ENCODE measurements around the gene PCDH17. TPM values are rescaled to one million over a fixed set of nuclear protein-coding genes. Genes with fewer than 3 reads are reported as not detected.

The PCDH17 gene
- total and polyA plus RNA-seq, 7 donors = under 0.01 to 5.0 (median 2.8) TPM

GRCh38 chr13:57763689-57764088 lies 132.1 kb downstream of the PCDH17 start:
- WGBS, 2 donors = 52 to 81% methylated on average over 1 of the region's 1 CpG
- intact Hi-C loops (cut with DNase I) = no loop called here

More at GRCh38 chr13:57763689-57764088, 132.1 kb downstream of the PCDH17 start:
- Histone ChIP-seq H3K4me1 (no peaks in the 10 kb centered on the region), H3K36me3 (no peaks in the 10 kb centered on the region), H3K4me3 (no peak overlapping the region), H3K27me3 (no peaks in the 10 kb centered on the region), H3K27ac (no peak overlapping the region), H3K9me3 (no peaks in the 10 kb centered on the region)
- no peak for DNase-seq
- TF ChIP-seq EP300 (IDR thresholded peaks at IDR 0.05) (no peak), POLR2AphosphoS5 (IDR thresholded peaks at IDR 0.05) (no peak), POLR2A (IDR thresholded peaks at IDR 0.05) (no peak), CTCF (IDR thresholded peaks at IDR 0.05) (no peak)
